Fibroblast of lung (primary cell): ENCODE data around the gene SBNO2.

Experiments
- CTCF ChIP-seq, 2 donors: IDR thresholded peaks in 1 of 2; conservative IDR thresholded peaks in 1 of 2; 1 replicate in 1 of 2; 2 replicates in 1 of 2; pipeline ENCODE4 v1.5.1; 2011 to 2012; ENCODE audit warnings: low read length in 2 of 2, control low read depth in 1 of 2, inconsistent platforms in 1 of 2, low read depth in 1 of 2, mild to moderate bottlenecking in 1 of 2
- EZH2 ChIP-seq: IDR thresholded peaks from 2 replicates; pipeline ENCODE4 v1.5.1; 2012; ENCODE audit warnings: low read length, control low read depth, mild to moderate bottlenecking; ENCODE audit errors: missing control alignments

GRCh38 chr19:1123381-1123780 lies 50.7 kb downstream of the SBNO2 start:
- no peak for TF ChIP-seq CTCF (conservative IDR thresholded peaks at IDR 0.05 in 1 of 2, IDR thresholded peaks at IDR 0.05 in 1 of 2; ENCODE audit: low read depth in 1 of 2, low read length in 2 of 2)
- TF ChIP-seq EZH2 = no peak
